A673 (cell line): ENCODE data around the gene SCG2. TPM values are rescaled to one million over a fixed set of nuclear protein-coding genes. Genes with fewer than 3 reads are reported as not detected.

ENCODE experiments used
- BruUV-seq: library from RNA; stranded (reverse); fragments of 400-500 nt; replicated peaks from 2 replicates; lab custom pipeline; 2021; lab: Mats Ljungman, UMichigan
- CTCF ChIA-PET: fragments of 300-600 bp; sonication (Branson Sonifier 250); formaldehyde crosslinking; loops from one replicate; lab custom pipeline; 2022; ENCODE audit warnings: antibody characterized with exemption; lab: Charles Lee
- POLR2A ChIA-PET: fragments of 300-600 bp; sonication (Branson Sonifier 250); formaldehyde crosslinking; loops from one replicate; lab custom pipeline; 2022; ENCODE audit warnings: antibody characterized with exemption; ENCODE audit not compliant: low non-redundant PET; lab: Charles Lee
- DNase-seq: peaks from one replicate; pipeline ENCODE4 v3.0.0-alpha.2; 2015; ENCODE audit warnings: low spot score
- H3K27ac ChIP-seq: fragments of 200-600 bp; sonication (generic); 2 replicates; pipeline ENCODE4 v1.5.1; 2016; ENCODE audit warnings: mixed run types, low read depth, mild to moderate bottlenecking, mixed read lengths, antibody characterized with exemption, low read length; ENCODE audit not compliant: poor library complexity, severe bottlenecking
- H3K27me3 ChIP-seq: fragments of 200-600 bp; sonication (generic); replicated peaks from 2 replicates; pipeline ENCODE4 v1.6.1; 2017; ENCODE audit warnings: mixed run types, low read depth, mild to moderate bottlenecking, mixed read lengths, antibody characterized with exemption, low read length; ENCODE audit not compliant: insufficient read depth, poor library complexity
- H3K36me3 ChIP-seq: fragments of 200-600 bp; sonication (generic); 2 replicates; pipeline ENCODE4 v1.6.1; 2016; ENCODE audit warnings: mixed run types, mild to moderate bottlenecking, mixed read lengths, antibody characterized with exemption, low read length; ENCODE audit not compliant: insufficient read depth, poor library complexity, severe bottlenecking
- H3K4me1 ChIP-seq: fragments of 200-600 bp; sonication (generic); 2 replicates; pipeline ENCODE4 v1.6.1; 2017; ENCODE audit warnings: mixed run types, mild to moderate bottlenecking, mixed read lengths, antibody characterized with exemption, low read length; ENCODE audit not compliant: insufficient read depth, poor library complexity, severe bottlenecking
- H3K4me3 ChIP-seq: fragments of 200-600 bp; sonication (generic); 2 replicates; pipeline ENCODE4 v1.5.1; 2016; ENCODE audit warnings: low read depth, mixed run types, mild to moderate bottlenecking, mixed read lengths, low read length; ENCODE audit not compliant: poor library complexity, severe bottlenecking
- H3K9me3 ChIP-seq: fragments of 200-600 bp; sonication (generic); 2 replicates; pipeline ENCODE4 v1.6.1; 2016; ENCODE audit warnings: mixed run types, low read depth, mild to moderate bottlenecking, mixed read lengths, antibody characterized with exemption, low read length; ENCODE audit not compliant: poor library complexity, severe bottlenecking
- EZH2 ChIP-seq: fragments of 200-600 bp; sonication (generic); IDR thresholded peaks from 2 replicates; pipeline ENCODE4 v1.6.1; 2017; ENCODE audit warnings: borderline replicate concordance, low read depth, mild to moderate bottlenecking, mixed read lengths, antibody characterized with exemption, low read length; ENCODE audit not compliant: poor library complexity, severe bottlenecking
- intact Hi-C: fragments of 100-400 bp; cut with micrococcal nuclease; formaldehyde crosslinking; loops from one replicate; pipeline ENCODE4 v1.10.0; 2022; ENCODE audit not compliant: unreplicated experiment
- total RNA-seq: library from RNA; stranded (reverse); gene quantifications from 2 replicates; pipeline ENCODE4 v1.2.3, GENCODE V29; 2021
- TF ChIP-seq, protein P1 (sequence below): fragments of 300-800, 200-600 bp; sonication (generic); conservative IDR thresholded peaks from 2 replicates; pipeline ENCODE4 v1.5.1; 2017; ENCODE audit warnings: low read depth, mild to moderate bottlenecking, antibody characterized with exemption, low read length, moderate library complexity, mixed read lengths

Gene SCG2
- total RNA-seq, 1 experiment from 2014 or later, result 26.2 TPM

- intact Hi-C loops, result no loop called here
- peaks cover 6% of the 10 kb centered on the region for H3K36me3 ChIP-seq
- no peak overlapping the region for H3K4me3 ChIP-seq
- POLR2A ChIA-PET, result no interaction called here
- no peaks in the 10 kb centered on the region for H3K27me3 ChIP-seq
- no TSS peak for BruUV-seq
- TF ChIP-seq, protein P1, sequence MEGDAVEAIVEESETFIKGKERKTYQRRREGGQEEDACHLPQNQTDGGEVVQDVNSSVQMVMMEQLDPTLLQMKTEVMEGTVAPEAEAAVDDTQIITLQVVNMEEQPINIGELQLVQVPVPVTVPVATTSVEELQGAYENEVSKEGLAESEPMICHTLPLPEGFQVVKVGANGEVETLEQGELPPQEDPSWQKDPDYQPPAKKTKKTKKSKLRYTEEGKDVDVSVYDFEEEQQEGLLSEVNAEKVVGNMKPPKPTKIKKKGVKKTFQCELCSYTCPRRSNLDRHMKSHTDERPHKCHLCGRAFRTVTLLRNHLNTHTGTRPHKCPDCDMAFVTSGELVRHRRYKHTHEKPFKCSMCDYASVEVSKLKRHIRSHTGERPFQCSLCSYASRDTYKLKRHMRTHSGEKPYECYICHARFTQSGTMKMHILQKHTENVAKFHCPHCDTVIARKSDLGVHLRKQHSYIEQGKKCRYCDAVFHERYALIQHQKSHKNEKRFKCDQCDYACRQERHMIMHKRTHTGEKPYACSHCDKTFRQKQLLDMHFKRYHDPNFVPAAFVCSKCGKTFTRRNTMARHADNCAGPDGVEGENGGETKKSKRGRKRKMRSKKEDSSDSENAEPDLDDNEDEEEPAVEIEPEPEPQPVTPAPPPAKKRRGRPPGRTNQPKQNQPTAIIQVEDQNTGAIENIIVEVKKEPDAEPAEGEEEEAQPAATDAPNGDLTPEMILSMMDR, result no peak
- no peak for TF ChIP-seq EZH2
- DNase-seq, result no peak
- no peak overlapping the region for H3K27ac ChIP-seq
- peaks cover 11% of the 10 kb centered on the region for H3K4me1 ChIP-seq
- CTCF ChIA-PET, result no interaction called here
- H3K9me3 ChIP-seq, result no peaks in the 10 kb centered on the region
These were observed 30.7 kb upstream of the SCG2 start for GRCh38 chr2:223632826-223633225.

DNA sequence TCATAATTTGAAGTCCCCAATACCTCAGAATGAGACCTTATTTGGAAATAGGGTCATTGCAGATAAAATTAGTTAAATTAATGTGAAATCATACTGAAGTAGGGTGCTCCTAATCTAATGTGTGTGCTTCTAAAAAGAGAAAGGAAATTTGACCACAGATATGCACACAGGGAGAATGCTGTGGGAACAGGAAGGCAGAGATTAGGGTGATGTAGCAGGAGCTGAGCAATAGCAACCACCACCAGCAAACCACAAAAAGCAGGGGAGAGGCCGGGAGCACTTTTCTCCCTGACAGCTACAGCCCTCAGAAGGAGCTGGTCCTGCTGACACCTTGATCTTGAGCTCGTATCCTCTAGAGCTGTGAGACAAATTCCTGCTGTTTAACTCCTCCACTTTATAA is 24.6 kb upstream of the SCG2 start:
- H3K4me3 ChIP-seq, result no peak overlapping the region
- POLR2A ChIA-PET, result no interaction called here
- peaks cover 16% of the 10 kb centered on the region for H3K4me1 ChIP-seq
- CTCF ChIA-PET, result no interaction called here
- TF ChIP-seq, protein P1, result no peak
- no peak for TF ChIP-seq EZH2
- intact Hi-C loops, result no loop called here
- no peak overlapping the region for H3K27ac ChIP-seq
- H3K9me3 ChIP-seq, result no peaks in the 10 kb centered on the region
- no peaks in the 10 kb centered on the region for H3K27me3 ChIP-seq
- H3K36me3 ChIP-seq, result no peaks in the 10 kb centered on the region
- no peak for DNase-seq
- no TSS peak for BruUV-seq

- Histone ChIP-seq H3K27ac (no peak overlapping the region), H3K36me3 (no peaks in the 10 kb centered on the region), H3K9me3 (no peaks in the 10 kb centered on the region), H3K27me3 (no peaks in the 10 kb centered on the region), H3K4me3 (no peak overlapping the region), H3K4me1 (peaks cover 16% of the 10 kb centered on the region)
- BruUV-seq, result no TSS peak
- intact Hi-C loops, result no loop called here
- ChIA-PET POLR2A (no interaction called here), CTCF (no interaction called here)
- no peak for DNase-seq
- TF ChIP-seq EZH2, result no peak
- TF ChIP-seq, protein P1, result no peak
These were observed 23.5 kb upstream of the SCG2 start for GRCh38 chr2:223625652-223626051.
